GM23338 (cell line): ENCODE data around the gene OST4. TPM values are rescaled to one million over a fixed set of nuclear protein-coding genes. Genes with fewer than 3 reads are reported as not detected.

Source experiments
- ATAC-seq: fragments of 200-7000 bp; cut with Tn5 transposase; 3 replicates; pipeline ENCODE4 v1.9.1; 2020
- DNase-seq: peaks from one replicate; pipeline ENCODE4 v3.0.0-alpha.2; 2015; ENCODE audit warnings: low spot score
- H2AFZ ChIP-seq: fragments of 200-600 bp; sonication (generic); 2 replicates; pipeline ENCODE4 v1.8.0; 2016; ENCODE audit warnings: antibody characterized with exemption, mild to moderate bottlenecking, moderate library complexity
- H3F3A ChIP-seq: fragments of 200-600 bp; sonication (generic); replicated peaks from 2 replicates; pipeline ENCODE4 v1.8.0; 2017; ENCODE audit warnings: antibody characterized with exemption, mixed run types, low read depth
- H3K27ac ChIP-seq: fragments of 200-600 bp; sonication (generic); 2 replicates; pipeline ENCODE4 v1.6.1; 2016; ENCODE audit warnings: low read depth
- H3K27me3 ChIP-seq: fragments of 200-600 bp; sonication (generic); 2 replicates; pipeline ENCODE4 v1.8.0; 2016; ENCODE audit warnings: mild to moderate bottlenecking, mixed run types, moderate library complexity; ENCODE audit not compliant: insufficient read depth
- H3K36me3 ChIP-seq: fragments of 200-600 bp; sonication (generic); 2 replicates; pipeline ENCODE4 v1.8.0; 2016; ENCODE audit warnings: mild to moderate bottlenecking; ENCODE audit not compliant: insufficient read depth
- H3K4me1 ChIP-seq: fragments of 200-600 bp; sonication (generic); 2 replicates; pipeline ENCODE4 v1.8.0; 2016; ENCODE audit warnings: mild to moderate bottlenecking, moderate library complexity; ENCODE audit not compliant: insufficient read depth
- H3K4me2 ChIP-seq: fragments of 200-600 bp; sonication (generic); 2 replicates; pipeline ENCODE4 v1.7.1; 2017; ENCODE audit warnings: mixed run types
- H3K4me3 ChIP-seq: fragments of 200-600 bp; sonication (generic); 2 replicates; pipeline ENCODE4 v1.6.1; 2016; ENCODE audit warnings: mixed run types
- H3K79me2 ChIP-seq: fragments of 200-600 bp; sonication (generic); replicated peaks from 2 replicates; pipeline ENCODE4 v1.8.0; 2017; ENCODE audit warnings: mild to moderate bottlenecking; ENCODE audit not compliant: insufficient read depth
- H3K9me2 ChIP-seq: fragments of 200-600 bp; sonication (generic); 2 replicates; pipeline ENCODE4 v1.8.0; 2017; ENCODE audit not compliant: insufficient read depth
- H4K20me1 ChIP-seq: fragments of 200-600 bp; sonication (generic); replicated peaks from 2 replicates; pipeline ENCODE4 v1.8.0; 2017; ENCODE audit warnings: mild to moderate bottlenecking; ENCODE audit not compliant: insufficient read depth
- H3K27ac Mint-ChIP-seq: 2 replicates; pipeline ENCODE4 v1.8.0; 2020; ENCODE audit warnings: inconsistent platforms, mild to moderate bottlenecking, moderate library complexity, mixed read lengths
- H3K27me3 Mint-ChIP-seq: 3 replicates; pipeline ENCODE4 v1.8.0; 2022; ENCODE audit warnings: low read depth, mild to moderate bottlenecking, moderate library complexity, mixed read lengths, inconsistent platforms; ENCODE audit not compliant: insufficient read depth, poor library complexity
- H3K36me3 Mint-ChIP-seq: 3 replicates; pipeline ENCODE4 v1.8.0; 2021; ENCODE audit warnings: low read depth, mild to moderate bottlenecking, inconsistent platforms, moderate library complexity, mixed read lengths
- H3K4me1 Mint-ChIP-seq: 3 replicates; pipeline ENCODE4 v1.8.0; 2020; ENCODE audit warnings: mild to moderate bottlenecking, inconsistent platforms, mixed read lengths
- H3K4me3 Mint-ChIP-seq: 3 replicates; pipeline ENCODE4 v1.8.0; 2021; ENCODE audit warnings: moderate library complexity, mild to moderate bottlenecking, inconsistent platforms, mixed read lengths
- H3K9me3 Mint-ChIP-seq: 3 replicates; pipeline ENCODE4 v1.8.0; 2020; ENCODE audit warnings: moderate library complexity, mild to moderate bottlenecking, inconsistent platforms, mixed read lengths
- CREB1 ChIP-seq: fragments of 250-450 bp; sonication (Bioruptor Pico); IDR thresholded peaks from 2 replicates; pipeline ENCODE4 v1.5.0; 2020; ENCODE audit warnings: low read depth, mild to moderate bottlenecking, moderate library complexity
- EZH2 ChIP-seq: fragments of 200-600 bp; sonication (generic); IDR thresholded peaks from one replicate; pipeline ENCODE4 v1.8.0; 2017; ENCODE audit warnings: antibody characterized with exemption, mild to moderate bottlenecking, low read depth; ENCODE audit not compliant: unreplicated experiment
- EZH2phosphoT487 ChIP-seq: fragments of 200-600 bp; sonication (generic); IDR thresholded peaks from one replicate; pipeline ENCODE4 v1.8.1; 2018; ENCODE audit warnings: antibody characterized with exemption; ENCODE audit not compliant: unreplicated experiment
- JUNB ChIP-seq: IDR thresholded peaks from one replicate; pipeline ENCODE4 v1.6.1; 2016; ENCODE audit warnings: antibody characterized with exemption; ENCODE audit not compliant: unreplicated experiment
- NANOG ChIP-seq: IDR thresholded peaks from 2 replicates; pipeline ENCODE4 v1.6.1; 2016; ENCODE audit warnings: antibody characterized with exemption, borderline replicate concordance
- POLR2AphosphoS5 ChIP-seq: IDR thresholded peaks from 2 replicates; pipeline ENCODE4 v1.6.1; 2016; ENCODE audit warnings: antibody characterized with exemption, low read depth
- REST ChIP-seq: IDR thresholded peaks from one replicate; pipeline ENCODE4 v1.6.1; 2018; ENCODE audit warnings: antibody characterized with exemption; ENCODE audit not compliant: unreplicated experiment
- STAT1 ChIP-seq: IDR thresholded peaks from one replicate; pipeline ENCODE4 v1.6.1; 2016; ENCODE audit warnings: antibody characterized with exemption; ENCODE audit not compliant: unreplicated experiment
- ZNF114 ChIP-seq: fragments of 250-450 bp; sonication (Bioruptor Pico); IDR thresholded peaks from 2 replicates; pipeline ENCODE4 v1.5.0; 2020; ENCODE audit warnings: mild to moderate bottlenecking, moderate library complexity
- ZNF331 ChIP-seq: fragments of 250-450 bp; sonication (Bioruptor Pico); IDR thresholded peaks from 2 replicates; pipeline ENCODE4 v1.5.0; 2020; ENCODE audit warnings: low read depth, mild to moderate bottlenecking, moderate library complexity
- polyA plus RNA-seq: library from polyadenylated mRNA; unstranded; fragments of >200 nt; fragmentation: Nextera tagmentation; extraction: Ambion mirVana; gene quantifications from 2 replicates; pipeline ENCODE4 v1.2.1, GENCODE V29; 2016
- total RNA-seq: library from RNA; depleted of rRNA; stranded (reverse); fragments of >200 nt; shearing (Covaris generic); gene quantifications from 2 replicates; pipeline ENCODE4 v1.2.3, GENCODE V29; 2014
- TF ChIP-seq, protein P1 (sequence below), 2 experiments: fragments of 200-600 bp in 1 of 2; sonication (generic) in 1 of 2; conservative IDR thresholded peaks; 2 replicates each; pipeline versions ENCODE4 v1.5.1 to v1.6.1; 2016 to 2017; ENCODE audit warnings: antibody characterized with exemption in 2 of 2, low read depth in 2 of 2, mild to moderate bottlenecking in 2 of 2, moderate library complexity in 1 of 2
- TF ChIP-seq, protein P2 (sequence below): IDR thresholded peaks from 2 replicates; pipeline ENCODE4 v1.6.1; 2016; ENCODE audit warnings: antibody characterized with exemption
- TF ChIP-seq, protein P3 (sequence below): fragments of 250-450 bp; sonication (Bioruptor Pico); IDR thresholded peaks from 2 replicates; pipeline ENCODE4 v1.5.0; 2020; ENCODE audit warnings: mild to moderate bottlenecking, moderate library complexity

The OST4 gene
- total and polyA plus RNA-seq, 2 experiments from 2014 or later = 226 to 568 TPM

GRCh38 chr2:27038631-27039339, 32.7 kb downstream of the OST4 start:
- H3K27ac Mint-ChIP-seq = no peak overlapping the region
- no peak for ATAC-seq

More at GRCh38 chr2:27038631-27039339, 32.7 kb downstream of the OST4 start:
- no peak overlapping the region for H2AFZ ChIP-seq
- peaks cover 7% of the 10 kb centered on the region for H3K79me2 ChIP-seq
- Mint-ChIP-seq H3K36me3 (peaks cover 55% of the 10 kb centered on the region), H3K4me3 (no peak overlapping the region), H3K4me1 (peaks cover 5% of the 10 kb centered on the region), H3K9me3 (no peaks in the 10 kb centered on the region), H3K27me3 (peaks cover 4% of the 10 kb centered on the region)
- TF ChIP-seq REST (no peak), POLR2AphosphoS5 (no peak), CREB1 (CRISPR knock-in tag) (no peak), EZH2phosphoT487 (no peak), EZH2 (no peak), NANOG (no peak), ZNF331 (CRISPR knock-in tag) (no peak), JUNB (no peak), STAT1 (no peak), ZNF114 (CRISPR knock-in tag) (no peak)
- TF ChIP-seq, protein P1, sequence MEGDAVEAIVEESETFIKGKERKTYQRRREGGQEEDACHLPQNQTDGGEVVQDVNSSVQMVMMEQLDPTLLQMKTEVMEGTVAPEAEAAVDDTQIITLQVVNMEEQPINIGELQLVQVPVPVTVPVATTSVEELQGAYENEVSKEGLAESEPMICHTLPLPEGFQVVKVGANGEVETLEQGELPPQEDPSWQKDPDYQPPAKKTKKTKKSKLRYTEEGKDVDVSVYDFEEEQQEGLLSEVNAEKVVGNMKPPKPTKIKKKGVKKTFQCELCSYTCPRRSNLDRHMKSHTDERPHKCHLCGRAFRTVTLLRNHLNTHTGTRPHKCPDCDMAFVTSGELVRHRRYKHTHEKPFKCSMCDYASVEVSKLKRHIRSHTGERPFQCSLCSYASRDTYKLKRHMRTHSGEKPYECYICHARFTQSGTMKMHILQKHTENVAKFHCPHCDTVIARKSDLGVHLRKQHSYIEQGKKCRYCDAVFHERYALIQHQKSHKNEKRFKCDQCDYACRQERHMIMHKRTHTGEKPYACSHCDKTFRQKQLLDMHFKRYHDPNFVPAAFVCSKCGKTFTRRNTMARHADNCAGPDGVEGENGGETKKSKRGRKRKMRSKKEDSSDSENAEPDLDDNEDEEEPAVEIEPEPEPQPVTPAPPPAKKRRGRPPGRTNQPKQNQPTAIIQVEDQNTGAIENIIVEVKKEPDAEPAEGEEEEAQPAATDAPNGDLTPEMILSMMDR (conservative IDR thresholded peaks at IDR 0.05; ENCODE audit: low read depth in 2 of 2) = no peak
- TF ChIP-seq, protein P2, sequence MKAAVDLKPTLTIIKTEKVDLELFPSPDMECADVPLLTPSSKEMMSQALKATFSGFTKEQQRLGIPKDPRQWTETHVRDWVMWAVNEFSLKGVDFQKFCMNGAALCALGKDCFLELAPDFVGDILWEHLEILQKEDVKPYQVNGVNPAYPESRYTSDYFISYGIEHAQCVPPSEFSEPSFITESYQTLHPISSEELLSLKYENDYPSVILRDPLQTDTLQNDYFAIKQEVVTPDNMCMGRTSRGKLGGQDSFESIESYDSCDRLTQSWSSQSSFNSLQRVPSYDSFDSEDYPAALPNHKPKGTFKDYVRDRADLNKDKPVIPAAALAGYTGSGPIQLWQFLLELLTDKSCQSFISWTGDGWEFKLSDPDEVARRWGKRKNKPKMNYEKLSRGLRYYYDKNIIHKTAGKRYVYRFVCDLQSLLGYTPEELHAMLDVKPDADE = no peak
- TF ChIP-seq, protein P3, sequence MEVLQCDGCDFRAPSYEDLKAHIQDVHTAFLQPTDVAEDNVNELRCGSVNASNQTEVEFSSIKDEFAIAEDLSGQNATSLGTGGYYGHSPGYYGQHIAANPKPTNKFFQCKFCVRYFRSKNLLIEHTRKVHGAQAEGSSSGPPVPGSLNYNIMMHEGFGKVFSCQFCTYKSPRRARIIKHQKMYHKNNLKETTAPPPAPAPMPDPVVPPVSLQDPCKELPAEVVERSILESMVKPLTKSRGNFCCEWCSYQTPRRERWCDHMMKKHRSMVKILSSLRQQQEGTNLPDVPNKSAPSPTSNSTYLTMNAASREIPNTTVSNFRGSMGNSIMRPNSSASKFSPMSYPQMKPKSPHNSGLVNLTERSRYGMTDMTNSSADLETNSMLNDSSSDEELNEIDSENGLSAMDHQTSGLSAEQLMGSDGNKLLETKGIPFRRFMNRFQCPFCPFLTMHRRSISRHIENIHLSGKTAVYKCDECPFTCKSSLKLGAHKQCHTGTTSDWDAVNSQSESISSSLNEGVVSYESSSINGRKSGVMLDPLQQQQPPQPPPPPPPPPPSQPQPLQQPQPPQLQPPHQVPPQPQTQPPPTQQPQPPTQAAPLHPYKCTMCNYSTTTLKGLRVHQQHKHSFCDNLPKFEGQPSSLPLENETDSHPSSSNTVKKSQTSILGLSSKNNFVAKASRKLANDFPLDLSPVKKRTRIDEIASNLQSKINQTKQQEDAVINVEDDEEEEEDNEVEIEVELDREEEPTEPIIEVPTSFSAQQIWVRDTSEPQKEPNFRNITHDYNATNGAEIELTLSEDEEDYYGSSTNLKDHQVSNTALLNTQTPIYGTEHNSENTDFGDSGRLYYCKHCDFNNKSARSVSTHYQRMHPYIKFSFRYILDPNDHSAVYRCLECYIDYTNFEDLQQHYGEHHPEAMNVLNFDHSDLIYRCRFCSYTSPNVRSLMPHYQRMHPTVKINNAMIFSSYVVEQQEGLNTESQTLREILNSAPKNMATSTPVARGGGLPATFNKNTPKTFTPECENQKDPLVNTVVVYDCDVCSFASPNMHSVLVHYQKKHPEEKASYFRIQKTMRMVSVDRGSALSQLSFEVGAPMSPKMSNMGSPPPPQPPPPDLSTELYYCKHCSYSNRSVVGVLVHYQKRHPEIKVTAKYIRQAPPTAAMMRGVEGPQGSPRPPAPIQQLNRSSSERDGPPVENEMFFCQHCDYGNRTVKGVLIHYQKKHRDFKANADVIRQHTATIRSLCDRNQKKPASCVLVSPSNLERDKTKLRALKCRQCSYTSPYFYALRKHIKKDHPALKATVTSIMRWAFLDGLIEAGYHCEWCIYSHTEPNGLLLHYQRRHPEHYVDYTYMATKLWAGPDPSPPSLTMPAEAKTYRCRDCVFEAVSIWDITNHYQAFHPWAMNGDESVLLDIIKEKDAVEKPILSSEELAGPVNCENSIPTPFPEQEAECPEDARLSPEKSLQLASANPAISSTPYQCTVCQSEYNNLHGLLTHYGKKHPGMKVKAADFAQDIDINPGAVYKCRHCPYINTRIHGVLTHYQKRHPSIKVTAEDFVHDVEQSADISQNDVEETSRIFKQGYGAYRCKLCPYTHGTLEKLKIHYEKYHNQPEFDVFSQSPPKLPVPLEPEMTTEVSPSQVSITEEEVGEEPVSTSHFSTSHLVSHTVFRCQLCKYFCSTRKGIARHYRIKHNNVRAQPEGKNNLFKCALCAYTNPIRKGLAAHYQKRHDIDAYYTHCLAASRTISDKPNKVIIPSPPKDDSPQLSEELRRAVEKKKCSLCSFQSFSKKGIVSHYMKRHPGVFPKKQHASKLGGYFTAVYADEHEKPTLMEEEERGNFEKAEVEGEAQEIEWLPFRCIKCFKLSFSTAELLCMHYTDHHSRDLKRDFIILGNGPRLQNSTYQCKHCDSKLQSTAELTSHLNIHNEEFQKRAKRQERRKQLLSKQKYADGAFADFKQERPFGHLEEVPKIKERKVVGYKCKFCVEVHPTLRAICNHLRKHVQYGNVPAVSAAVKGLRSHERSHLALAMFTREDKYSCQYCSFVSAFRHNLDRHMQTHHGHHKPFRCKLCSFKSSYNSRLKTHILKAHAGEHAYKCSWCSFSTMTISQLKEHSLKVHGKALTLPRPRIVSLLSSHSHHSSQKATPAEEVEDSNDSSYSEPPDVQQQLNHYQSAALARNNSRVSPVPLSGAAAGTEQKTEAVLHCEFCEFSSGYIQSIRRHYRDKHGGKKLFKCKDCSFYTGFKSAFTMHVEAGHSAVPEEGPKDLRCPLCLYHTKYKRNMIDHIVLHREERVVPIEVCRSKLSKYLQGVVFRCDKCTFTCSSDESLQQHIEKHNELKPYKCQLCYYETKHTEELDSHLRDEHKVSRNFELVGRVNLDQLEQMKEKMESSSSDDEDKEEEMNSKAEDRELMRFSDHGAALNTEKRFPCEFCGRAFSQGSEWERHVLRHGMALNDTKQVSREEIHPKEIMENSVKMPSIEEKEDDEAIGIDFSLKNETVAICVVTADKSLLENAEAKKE (CRISPR knock-in tag) = no peak
- H4K20me1 ChIP-seq = no peaks in the 10 kb centered on the region
- H3F3A ChIP-seq = no peaks in the 10 kb centered on the region
- no peak overlapping the region for H3K4me2 ChIP-seq
- DNase-seq = no peak
- H3K36me3 ChIP-seq = peaks cover 17% of the 10 kb centered on the region; the same call in 1 of the 2 replicates
- H3K4me3 ChIP-seq = no peak overlapping the region
- no peaks in the 10 kb centered on the region for H3K9me2 ChIP-seq
- no peak overlapping the region for H3K27ac ChIP-seq
- H3K27me3 ChIP-seq = no peaks in the 10 kb centered on the region
- H3K4me1 ChIP-seq = no peaks in the 10 kb centered on the region
